NOMO-1 treated with DMSO at 0.1 percent for 48 hours (cell line): ENCODE data around the gene BARHL1.
"Not testable (repeated sequence)": the region's sequence is repeated elsewhere in the genome, so short reads cannot be mapped to it uniquely, and the experiment has no call there.

Source experiments
- DNase-seq: peaks from one replicate; lab custom pipeline; 2025; ENCODE audit not compliant: unreplicated experiment; lab: John Stamatoyannopoulos, UW

Gene BARHL1

DNA sequence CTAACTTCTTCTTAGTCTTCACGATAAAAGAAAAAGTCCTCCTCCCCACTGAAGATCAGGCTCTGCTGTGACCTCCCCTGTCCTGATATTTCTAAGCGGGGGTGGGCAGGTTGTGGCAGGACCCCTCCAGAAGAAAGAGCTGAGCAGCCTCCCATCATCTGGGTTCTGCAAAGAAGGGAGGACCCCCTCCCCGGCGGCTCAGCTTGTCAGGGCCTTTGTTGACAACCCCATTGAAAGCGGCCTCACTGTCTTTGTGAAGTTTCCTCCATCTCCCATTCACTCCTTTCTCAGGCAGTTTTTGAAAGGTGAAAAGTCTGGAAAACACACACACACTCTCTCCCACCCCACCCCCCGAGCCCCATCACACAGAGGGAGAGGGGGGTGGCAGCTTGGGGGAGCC, 26.2 kb upstream of the BARHL1 start:
- DNase-seq: no peak

DNA sequence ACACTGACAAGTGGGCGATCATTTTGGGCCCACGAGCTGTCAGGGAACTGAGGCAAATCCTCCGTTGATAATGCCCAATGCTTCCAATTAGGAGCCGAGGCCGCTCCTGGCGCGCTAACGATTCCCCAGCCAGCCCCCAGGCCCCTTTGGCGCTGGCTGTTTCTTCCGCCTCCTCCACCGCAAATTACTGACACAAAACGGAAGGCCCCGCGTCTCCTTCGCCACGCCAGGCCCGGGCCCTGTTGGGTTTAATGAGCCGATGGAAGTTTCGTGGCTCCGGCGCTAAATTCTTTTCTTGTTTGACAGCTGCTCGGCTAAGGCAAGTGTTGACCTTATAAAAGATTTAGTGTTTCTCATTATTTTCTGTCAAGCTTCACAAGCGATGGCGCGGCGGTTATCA, 25.7 kb upstream of the BARHL1 start:
- DNase-seq: no peak

DNA sequence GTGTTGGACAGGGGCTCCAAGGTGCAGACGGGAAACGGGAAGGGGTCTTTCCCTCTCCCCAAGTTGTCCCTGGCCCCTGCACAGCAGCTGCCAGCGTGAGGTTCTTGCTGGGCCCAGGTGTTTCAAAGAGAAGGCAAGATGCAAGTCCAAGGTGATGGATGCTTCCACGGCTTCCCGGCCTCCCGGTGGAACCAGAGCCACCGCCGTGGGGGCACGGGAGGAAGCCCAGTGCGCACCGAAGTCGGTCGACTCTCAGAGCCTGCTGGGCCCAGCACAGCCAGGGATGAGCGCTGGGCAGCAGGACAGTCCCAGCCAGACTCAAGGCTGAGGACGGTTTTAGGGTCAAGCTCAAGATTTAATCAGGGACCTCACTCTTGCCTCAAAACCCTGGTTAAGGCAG, 25.2 kb upstream of the BARHL1 start:
- no peak for DNase-seq

DNA sequence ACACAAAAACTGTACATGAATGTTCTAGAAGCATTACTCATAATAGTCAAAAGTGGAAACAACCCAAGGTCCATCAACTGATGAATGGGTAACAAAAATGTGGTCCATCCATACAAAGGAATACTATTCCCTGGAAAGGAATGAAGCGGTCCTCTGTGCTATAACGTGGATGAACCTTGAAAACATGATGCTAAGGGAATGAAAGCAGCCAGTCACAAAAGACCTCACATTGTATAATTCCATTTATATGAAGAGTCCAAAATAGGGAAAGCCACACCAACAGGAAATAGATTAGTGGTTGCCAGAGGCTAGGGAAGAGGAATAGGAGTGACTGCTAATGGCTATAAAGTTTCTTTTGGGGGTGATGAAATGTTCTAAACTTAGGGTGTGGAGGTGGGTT, 22.7 kb upstream of the BARHL1 start:
- no peak for DNase-seq

DNA sequence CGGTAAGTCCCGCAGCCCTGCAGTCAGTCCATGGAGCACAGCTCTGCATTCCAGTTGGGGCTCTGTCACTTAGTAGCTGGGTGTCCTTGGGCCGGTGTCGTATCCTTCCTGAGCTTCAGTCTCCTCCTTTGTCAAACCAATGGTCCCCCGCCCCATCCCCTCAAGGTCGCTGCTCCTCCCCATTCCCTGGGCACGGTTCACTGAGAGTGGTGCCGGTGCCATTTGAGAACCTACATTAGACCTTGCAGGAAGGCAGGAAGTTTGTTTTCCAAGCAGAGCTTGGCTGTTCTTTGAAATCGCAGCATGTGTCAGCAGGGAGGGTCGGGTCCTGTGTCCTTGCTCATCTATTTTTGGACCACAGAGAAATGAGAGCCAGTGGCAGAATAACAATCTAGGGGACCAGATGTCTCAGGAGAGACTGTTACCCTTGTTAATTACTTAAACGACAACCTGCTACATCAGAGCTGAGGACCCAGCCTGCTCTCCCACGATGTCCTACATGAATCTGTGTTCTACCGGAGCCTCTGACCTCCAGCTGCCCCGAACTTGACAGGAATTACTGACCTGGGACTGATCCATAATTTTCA, 21.7 kb upstream of the BARHL1 start:
- DNase-seq: no peak

DNA sequence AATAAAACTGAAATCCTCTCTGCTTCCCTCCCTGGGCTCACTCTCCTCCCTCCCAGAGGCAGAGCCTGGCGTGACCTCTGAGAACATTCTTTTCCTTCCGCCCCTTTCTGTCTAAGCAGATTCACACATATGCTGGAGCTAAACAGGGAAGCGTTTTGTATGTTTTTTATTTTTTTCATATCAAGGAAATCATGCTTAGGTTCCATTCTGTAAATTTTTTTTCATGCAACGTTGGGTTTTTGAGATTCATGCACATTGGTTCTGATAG, 20.2 kb upstream of the BARHL1 start:
- peak; percentile 7 for DNase-seq

DNA sequence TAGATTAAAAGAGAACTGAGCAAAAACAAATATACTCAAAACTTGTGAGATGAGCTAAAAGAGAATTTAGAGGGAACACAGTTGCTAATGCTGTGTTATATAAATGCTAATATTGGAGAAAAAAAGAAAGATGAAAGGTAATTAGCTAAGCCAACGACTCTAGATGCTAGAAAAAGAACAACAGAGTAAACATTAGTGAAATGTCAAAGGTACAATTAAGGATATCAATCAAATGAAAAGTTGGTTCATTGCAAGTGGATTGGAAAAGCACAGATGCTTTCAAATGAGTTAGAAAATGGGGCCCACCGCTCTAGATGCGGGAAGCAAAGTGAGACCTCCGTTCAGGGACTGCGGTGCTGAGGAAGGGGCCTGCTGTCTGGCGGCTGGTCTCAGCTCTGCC, 17.9 kb upstream of the BARHL1 start:
- DNase-seq: no peak

DNA sequence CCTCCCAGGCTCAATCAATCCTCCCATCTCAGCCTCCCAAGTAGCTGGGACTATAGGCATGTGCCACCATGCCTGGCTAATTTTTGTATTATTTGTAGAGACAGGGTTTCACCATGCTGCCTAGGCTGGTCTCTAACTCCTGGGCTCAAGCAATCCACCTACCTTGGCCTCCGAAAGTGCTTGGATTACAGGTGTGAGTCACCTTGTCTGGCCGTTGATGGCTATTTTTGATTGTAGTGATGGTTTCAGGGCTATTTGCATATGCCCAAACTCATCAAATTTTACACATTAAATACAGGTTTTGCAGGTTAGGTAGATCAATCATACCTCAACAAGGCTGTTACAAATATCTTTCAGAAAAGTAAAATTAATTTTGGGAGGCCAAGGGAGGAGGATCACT, 13.6 kb upstream of the BARHL1 start:
- DNase-seq: not testable (repeated sequence)

DNA sequence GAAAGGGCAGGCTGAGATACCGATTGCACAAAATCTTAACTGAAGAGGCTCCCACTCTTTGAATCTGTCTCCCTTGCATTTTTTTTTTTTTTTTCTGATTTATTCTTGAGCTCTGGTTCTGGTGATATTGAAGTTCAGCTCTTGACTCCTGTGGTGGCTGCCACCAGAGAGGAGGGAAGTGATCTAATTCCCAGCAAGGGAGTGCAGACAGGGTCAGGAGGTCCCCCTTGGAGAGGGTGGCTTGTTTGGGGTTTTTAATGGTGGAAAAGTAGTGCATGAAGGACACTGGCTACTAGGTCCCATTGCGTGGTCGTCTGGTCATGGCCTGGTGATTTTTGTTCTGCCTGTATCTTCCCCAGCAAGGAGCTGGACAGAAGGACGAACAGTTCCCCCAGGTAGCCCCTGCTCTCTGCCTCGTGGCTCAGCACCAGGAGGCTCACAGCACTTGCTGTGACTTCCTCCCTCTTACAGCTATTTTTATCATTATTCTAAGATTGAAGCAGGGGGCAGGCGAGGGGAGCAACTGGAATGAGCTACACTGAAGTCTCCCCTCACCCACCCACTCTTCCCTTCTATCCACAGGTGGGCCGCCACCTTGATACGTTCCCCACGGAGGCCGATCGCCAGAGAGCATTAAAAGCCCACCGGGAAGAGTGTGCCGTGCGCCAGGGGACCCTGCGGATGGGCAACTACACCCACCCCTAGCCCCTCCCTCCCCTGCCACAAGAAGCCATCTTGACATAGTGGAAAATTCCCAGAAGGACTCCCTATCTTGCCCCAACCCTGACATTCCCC, 10.4 kb upstream of the BARHL1 start:
- no peak for DNase-seq

DNA sequence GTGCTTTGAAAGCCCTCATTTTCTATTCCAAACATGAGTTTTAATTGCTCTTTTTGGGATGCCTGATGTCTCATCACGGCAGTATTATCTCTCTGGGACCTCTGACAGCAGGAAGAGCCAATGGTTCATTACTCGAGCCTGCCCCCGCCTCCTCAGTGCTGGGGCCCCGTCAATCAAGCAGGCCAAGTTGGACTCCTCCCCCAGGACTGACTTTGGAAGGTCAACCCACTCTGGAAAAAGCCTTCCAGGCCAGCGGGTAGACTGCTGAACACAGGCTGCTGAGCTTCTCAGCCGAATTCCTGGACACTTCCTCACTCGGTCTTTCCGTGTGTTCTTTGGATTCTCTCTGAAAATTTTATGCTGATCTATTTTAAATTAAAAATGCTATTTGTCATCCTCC, 9.5 kb upstream of the BARHL1 start:
- no peak for DNase-seq

DNA sequence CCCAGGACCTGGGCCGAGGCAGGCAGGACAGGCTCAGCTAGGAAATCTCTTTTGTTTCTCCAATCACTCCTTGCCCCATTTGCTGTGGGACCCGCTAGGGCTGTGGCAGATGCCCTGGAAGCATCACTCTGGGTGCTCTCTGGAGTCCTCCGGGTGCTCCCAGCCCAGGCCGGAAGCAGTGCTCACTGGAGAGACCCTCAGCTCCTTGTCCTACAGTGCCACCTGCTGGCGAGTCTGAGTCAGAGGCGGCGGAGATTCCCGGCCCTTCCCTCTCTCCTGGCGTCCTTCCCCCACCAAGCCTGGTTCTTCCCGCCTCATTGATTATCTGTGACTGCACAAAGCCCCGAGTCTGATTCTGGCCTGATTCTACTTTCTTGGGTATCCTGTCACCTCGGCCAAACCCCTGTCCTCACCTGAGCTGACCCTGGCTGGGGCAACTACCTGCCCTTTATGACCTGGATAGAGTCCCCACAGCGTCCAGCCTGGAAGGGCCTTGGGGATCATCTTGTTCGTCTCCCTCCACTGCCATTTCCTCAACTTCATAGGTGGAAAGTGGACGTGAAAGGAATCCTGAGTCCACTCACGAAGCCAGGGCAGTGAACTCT, 7.3 kb upstream of the BARHL1 start:
- peak; percentile 31 for DNase-seq

DNA sequence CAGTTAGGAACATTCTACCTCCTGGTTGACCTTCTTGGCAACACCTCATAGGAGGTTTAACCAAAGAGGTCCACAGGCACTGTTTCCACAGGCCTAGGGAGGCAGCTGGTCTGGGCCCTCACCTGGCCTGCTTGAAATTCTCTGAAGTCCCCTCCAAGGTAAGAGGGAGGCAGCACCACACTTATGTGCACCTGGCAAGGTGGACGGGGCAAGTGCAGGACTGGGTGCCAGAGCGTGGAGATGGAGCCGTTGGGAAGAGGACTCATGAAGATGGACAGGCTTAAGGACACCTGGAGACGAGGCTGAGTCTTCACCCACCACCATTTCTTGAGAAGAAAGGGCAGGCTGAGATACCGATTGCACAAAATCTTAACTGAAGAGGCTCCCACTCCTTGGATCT, 6.6 kb upstream of the BARHL1 start:
- DNase-seq: no peak

DNA sequence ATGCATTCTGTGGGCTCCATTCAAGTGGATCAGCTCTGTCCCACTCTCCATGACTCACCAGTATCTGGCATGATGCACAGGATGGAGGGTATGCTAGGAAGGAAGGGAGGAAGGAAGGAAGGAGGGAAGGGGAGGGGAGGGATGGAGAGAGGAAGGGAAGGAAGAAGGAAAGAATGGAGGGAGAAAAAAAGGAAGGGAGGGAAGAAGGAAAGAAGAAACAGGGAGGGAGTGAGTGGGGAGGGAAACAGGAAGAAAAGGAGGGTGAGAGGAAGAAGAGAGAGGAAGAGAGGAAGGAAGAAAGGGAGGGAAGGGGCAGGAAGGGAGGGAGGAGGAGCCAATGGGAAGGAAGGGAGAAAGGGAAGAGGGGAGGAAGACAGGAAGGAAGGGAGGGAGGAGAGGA, 5.3 kb upstream of the BARHL1 start:
- DNase-seq: no peak

DNA sequence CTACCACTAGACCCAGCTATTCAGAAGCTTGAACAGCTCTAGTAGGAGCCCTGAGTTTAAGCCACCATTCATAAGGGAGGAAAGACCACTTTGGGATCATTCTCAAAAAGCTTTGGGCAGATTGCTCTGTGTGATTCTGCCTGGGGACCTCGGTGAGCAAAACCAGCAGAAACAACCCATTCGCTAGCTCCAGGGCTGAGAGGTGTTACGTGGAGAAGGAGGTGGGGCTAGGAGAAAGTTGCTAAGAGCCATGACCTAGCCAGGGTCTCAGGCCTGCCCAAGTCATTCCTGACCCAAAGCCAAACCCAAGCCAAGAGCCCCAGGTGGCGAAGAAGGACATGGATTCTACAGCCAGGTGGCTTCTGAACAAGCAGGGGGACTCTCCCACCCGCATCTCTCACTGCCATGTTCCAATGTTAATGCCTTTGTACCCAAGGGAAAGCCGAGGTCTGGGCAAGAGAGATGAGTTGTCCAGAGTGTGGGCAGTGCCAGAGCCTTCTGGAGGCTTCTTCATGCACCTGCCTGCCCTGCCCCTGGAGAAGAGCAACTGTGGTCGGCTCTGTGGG, 4.0 kb upstream of the BARHL1 start:
- no peak for DNase-seq

DNA sequence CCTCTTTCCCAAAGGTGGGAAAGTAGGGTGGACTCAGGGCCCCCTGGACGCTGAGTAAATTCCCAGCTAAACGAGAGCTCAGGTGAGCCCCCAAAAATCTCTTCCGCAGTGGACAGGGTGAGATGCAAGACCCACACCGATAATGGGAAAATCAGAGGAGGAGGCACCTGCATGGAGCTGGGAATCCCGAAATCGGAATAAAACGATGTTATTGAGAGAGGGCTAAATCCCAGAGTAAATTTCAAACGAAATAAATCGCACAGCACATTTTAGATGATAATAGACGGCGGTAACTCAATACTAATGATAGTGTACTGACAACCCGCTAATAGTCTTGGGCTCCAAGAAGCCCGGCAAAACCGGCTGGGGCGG, 3.0 kb upstream of the BARHL1 start:
- DNase-seq: no peak

DNA sequence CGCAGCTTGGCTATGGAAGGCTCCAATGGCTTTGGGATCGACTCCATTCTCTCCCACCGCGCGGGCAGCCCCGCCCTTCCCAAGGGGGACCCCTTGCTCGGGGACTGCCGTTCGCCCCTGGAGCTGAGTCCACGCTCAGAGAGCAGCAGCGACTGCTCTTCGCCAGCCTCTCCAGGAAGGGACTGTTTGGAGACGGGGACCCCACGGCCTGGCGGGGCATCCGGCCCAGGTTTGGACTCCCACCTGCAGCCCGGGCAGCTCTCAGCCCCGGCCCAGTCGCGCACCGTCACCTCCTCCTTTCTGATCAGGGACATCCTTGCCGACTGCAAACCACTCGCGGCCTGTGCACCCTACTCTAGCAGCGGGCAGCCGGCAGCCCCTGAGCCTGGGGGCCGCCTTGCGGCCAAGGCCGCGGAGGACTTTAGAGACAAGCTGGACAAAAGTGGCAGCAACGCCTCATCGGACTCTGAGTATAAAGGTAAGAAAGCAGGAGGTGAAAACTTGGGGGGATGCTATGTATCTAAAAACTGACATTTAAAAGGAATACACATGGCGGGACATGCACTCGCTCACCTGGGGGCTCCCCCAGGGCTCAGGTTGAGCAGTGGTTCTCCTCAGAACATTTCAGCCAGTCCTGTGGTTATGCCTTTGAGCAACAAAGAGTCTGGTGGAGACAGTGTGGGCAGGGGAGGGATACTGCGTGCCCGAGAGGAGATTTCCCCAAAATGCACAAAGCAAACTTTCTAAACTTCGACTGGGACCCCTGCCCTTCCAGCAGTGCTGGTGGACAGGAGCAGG, 579 bp downstream of the BARHL1 start:
- no peak for DNase-seq

DNA sequence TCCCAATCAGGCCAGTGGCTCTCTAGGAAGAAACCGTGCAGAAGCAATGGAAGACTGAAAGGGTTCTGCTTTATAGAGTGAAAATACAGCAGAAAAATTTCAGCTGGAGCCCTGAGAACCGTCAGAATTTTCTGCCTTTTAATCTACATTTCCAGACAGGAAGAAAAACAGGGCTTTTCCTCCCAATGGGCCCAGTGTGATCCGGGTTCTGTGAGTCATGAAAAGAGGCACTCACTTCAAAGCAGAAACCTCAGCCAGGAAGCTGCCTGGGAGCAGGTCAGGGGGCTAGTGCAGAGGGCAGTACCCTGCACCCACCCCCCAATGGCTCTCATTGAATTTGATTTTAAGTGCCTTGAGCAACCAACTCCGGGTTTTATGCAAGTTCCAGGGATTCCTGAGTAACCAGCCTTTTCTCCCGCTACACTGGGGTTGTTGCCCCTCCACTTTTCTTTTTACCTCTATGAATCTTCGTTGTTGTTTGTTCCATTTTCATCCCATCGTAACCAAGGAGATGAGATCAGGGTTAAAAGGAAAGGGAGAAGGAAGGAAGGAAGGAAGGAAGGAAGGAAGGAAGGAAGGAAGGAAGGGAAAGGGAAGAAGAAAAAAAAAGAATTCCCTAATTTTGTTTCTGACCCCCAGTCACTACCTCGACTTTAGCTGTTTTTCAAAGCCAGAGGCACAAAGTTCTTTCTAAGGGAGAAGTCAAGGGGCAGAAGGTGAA, 1.3 kb downstream of the BARHL1 start:
- no peak for DNase-seq

DNA sequence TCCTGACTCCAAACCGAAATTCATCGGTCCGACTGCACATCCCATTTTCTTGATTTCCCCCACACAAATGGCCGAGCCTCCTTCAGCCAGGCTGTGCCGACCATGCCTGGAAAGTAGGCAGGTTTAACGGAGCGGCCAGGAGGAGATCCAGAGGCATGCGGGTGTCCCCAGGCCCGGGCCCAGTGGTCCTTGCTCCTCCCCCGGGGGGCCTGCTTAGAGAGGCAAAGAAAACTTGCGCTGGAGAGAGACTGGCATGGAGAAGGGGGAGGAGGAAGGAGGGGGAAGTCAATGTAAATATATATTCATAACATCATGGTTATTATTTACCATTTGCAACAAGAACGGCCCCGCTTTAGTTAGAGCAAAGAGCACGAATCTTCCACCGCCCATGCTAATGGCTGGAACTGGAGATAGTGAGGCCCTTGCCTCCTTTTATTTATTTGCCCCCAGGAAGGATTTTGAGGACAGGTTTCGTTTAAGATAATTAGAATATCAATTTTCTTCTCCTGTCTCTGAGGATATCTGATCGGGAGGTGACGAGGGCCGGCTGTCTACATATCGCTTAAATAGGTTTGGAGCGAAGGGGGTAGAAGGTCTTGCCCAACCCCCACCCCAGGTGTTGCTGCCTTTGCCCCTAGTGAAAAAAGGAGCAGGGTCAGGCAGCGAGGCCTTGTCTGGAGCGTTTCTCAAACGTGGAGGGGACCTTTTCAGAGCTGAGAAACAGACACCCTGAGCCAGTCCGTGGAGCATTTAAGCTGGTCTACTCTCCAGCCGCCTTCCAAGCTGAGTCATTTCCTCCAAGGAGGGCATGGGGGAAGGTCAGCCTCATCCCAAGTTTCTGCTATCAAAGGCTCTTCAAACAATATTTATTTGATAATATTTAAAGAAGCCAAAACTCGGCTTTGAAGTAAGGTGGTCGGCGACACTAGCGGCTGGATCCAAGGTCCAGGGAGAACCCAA, 2.5 kb downstream of the BARHL1 start:
- no peak for DNase-seq

DNA sequence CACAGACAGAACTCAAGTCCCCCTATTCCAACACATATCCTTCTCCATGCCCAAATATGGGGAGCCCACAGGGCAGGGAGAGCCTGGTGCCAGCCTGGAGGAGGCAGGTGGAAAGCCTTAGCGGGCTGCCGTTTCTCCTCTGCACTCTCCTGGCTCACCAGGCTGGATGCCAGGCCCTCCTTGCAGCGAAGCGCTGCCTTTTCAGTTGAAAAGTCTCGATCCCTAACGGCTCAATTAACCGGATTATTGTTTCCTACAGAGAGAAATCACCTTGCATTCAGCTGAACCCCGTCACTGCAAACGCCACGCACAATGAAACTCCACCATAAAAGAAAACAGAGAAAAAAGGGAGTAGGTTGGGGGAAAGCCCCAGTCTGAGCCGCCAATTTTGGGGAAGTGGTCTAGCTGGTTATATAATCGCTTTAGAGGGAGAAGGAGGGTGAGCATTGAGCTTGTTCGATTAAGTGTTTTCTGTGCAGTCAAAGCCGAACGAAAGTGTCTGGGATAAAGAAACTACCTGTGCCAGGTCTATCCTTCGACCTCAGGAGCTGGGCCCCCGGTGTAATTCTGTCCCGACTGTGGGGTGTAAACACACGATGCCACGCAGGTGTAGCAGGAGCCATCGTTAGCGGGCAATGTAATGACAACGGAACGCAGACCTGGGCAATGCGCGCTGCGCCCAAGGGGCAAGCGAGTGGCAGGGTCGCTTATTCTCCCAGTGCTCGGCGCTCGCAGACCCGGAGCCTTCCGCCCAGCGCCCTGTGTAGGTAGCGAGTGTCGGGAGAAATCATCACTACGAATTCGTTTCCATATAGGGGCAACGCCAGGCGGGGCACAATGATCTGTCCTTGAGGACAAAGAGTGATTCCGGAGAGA, 3.8 kb downstream of the BARHL1 start:
- DNase-seq: peak; percentile 16
